OCI-LY7 (cell line): ENCODE measurements around the gene ZBED4. TPM values are rescaled to one million over a fixed set of nuclear protein-coding genes. Genes with fewer than 3 reads are reported as not detected.

Experiments used
- BruUV-seq: library from RNA; stranded (reverse); fragments of 400-500 nt; replicated peaks from 2 replicates; lab custom pipeline; 2021; lab: Mats Ljungman, UMichigan
- CTCF ChIA-PET: fragments of 300-600 bp; sonication (Branson Sonifier 250); formaldehyde crosslinking; loops from one replicate; lab custom pipeline; 2022; ENCODE audit warnings: antibody characterized with exemption; ENCODE audit not compliant: unreplicated experiment; lab: Charles Lee
- POLR2A ChIA-PET: fragments of 300-600 bp; sonication (Branson Sonifier 250); formaldehyde crosslinking; loops from one replicate; lab custom pipeline; 2022; ENCODE audit warnings: antibody characterized with exemption; lab: Charles Lee
- DNase-seq: peaks from one replicate; pipeline ENCODE4 v3.0.0-alpha.2; 2015; ENCODE audit warnings: low spot score
- H2AFZ ChIP-seq: fragments of 200-600 bp; sonication (generic), shearing (Covaris generic); 2 replicates; pipeline ENCODE4 v1.6.1; 2014; ENCODE audit warnings: mild to moderate bottlenecking, antibody characterized with exemption, low read length, moderate library complexity
- H3K27ac ChIP-seq: fragments of 200-600 bp; sonication (generic); 2 replicates; pipeline ENCODE4 v1.5.1; 2014; ENCODE audit warnings: mixed run types, low read depth, mild to moderate bottlenecking, moderate library complexity, low read length, inconsistent platforms; ENCODE audit not compliant: poor library complexity, severe bottlenecking
- H3K36me3 ChIP-seq: fragments of 200-600 bp; sonication (generic); 2 replicates; pipeline ENCODE4 v1.6.1; 2014; ENCODE audit warnings: mild to moderate bottlenecking, antibody characterized with exemption, low read length, moderate library complexity, mixed read lengths; ENCODE audit not compliant: insufficient read depth
- H3K4me1 ChIP-seq: fragments of 200-600 bp; sonication (generic); 2 replicates; pipeline ENCODE4 v1.5.1; 2014; ENCODE audit warnings: mild to moderate bottlenecking, low read length; ENCODE audit not compliant: insufficient read depth, poor library complexity, severe bottlenecking
- H3K4me2 ChIP-seq: fragments of 200-600 bp; sonication (generic); 2 replicates; pipeline ENCODE4 v1.6.1; 2014; ENCODE audit warnings: mild to moderate bottlenecking, low read length
- H3K4me3 ChIP-seq: fragments of 200-600 bp; sonication (generic); 2 replicates; pipeline ENCODE4 v1.5.1; 2014; ENCODE audit warnings: mild to moderate bottlenecking, low read depth, low read length; ENCODE audit not compliant: poor library complexity, severe bottlenecking
- H3K79me2 ChIP-seq: fragments of 200-600 bp; sonication (generic); 2 replicates; pipeline ENCODE4 v1.6.1; 2016; ENCODE audit warnings: low read depth, mild to moderate bottlenecking, low read length, moderate library complexity, mixed read lengths; ENCODE audit not compliant: insufficient read depth
- H3K9me2 ChIP-seq: fragments of 200-600 bp; sonication (generic); 2 replicates; pipeline ENCODE4 v1.6.1; 2016; ENCODE audit warnings: mild to moderate bottlenecking, low read length, mixed read lengths; ENCODE audit not compliant: insufficient read depth
- H3K9me3 ChIP-seq: fragments of 200-600 bp; sonication (generic); 2 replicates; pipeline ENCODE4 v1.6.1; 2014; ENCODE audit warnings: mild to moderate bottlenecking, mixed run types, low read length, mixed read lengths
- H4K20me1 ChIP-seq: fragments of 200-600 bp; sonication (generic); 2 replicates; pipeline ENCODE4 v1.6.1; 2014; ENCODE audit warnings: mild to moderate bottlenecking, antibody characterized with exemption, low read length, moderate library complexity, mixed read lengths; ENCODE audit not compliant: insufficient read depth
- EZH2phosphoT487 ChIP-seq: fragments of 200-600 bp; sonication (generic); IDR thresholded peaks from 2 replicates; pipeline ENCODE4 v1.6.1; 2018; ENCODE audit warnings: low read depth, borderline replicate concordance, mild to moderate bottlenecking, mixed run types, antibody characterized with exemption, low read length, moderate library complexity, mixed read lengths
- intact Hi-C: fragments of 100-400 bp; cut with micrococcal nuclease; formaldehyde crosslinking; loops from one replicate; pipeline ENCODE4 v1.10.0; 2022; ENCODE audit not compliant: unreplicated experiment
- total RNA-seq, 2 experiments: library from RNA; depleted of rRNA in 1 of 2; stranded (reverse); fragments of >200 nt in 1 of 2; shearing (Covaris generic) in 1 of 2; gene quantifications; 2 replicates each; pipeline ENCODE4 v1.2.3, GENCODE V29; 2014 to 2022
- TF ChIP-seq, protein P1 (sequence below): fragments of 200-600 bp; sonication (generic); conservative IDR thresholded peaks from 2 replicates; pipeline ENCODE4 v1.5.1; 2014; ENCODE audit warnings: mild to moderate bottlenecking, antibody characterized with exemption, low read length, moderate library complexity, mixed read lengths

The ZBED4 gene
- total RNA-seq, 2 experiments from 2014 or later, result 30.4 to 31.6 TPM

DNA sequence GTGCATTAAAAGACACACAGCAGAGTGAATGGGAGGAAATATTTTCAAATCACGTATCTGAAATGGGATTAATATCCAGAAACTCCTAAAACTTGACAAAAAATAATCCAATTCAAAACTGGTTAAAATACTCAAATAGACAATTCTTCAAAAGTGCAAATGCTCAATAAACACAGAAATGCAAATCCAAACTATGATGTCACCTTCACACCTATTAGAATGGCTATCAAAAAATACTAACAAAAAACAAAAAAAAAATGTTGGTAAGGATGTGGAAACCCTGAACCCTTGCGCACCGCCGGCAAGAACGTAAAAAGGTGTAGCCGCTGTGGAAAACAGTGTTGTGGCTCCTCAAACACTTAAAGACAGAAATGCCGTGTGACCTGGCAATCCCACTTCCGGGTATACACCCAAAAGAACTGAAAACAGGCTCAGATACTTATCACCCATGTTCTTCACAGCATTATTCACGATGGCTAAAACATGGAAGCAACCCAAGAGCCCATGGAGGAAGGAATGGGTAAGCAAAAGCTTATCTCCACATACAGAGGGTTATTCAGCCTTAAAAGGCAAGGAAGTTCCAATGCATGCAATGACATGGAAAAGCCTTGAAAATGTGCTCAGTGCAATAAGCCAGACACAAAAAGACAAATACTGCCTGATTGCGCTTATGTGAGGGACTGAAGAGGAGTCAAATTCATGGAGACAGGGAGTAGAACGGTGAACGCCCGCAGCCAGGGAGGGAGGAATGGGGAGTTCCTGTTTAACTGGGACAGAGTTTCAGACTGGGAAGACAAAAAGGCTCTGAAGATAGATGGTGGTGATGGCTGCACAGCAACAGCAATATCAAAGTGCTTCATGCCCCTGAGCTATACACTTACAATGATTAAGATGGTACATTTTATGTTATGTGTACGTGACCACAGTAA lies 45.6 kb upstream of the ZBED4 start:
- ChIA-PET CTCF (no interaction called here), POLR2A (no interaction called here)
- no peak overlapping the region for H3K4me2 ChIP-seq
- H3K79me2 ChIP-seq, result peaks cover 71% of the 10 kb centered on the region
- no peaks in the 10 kb centered on the region for H3K4me1 ChIP-seq
- TF ChIP-seq, protein P1, sequence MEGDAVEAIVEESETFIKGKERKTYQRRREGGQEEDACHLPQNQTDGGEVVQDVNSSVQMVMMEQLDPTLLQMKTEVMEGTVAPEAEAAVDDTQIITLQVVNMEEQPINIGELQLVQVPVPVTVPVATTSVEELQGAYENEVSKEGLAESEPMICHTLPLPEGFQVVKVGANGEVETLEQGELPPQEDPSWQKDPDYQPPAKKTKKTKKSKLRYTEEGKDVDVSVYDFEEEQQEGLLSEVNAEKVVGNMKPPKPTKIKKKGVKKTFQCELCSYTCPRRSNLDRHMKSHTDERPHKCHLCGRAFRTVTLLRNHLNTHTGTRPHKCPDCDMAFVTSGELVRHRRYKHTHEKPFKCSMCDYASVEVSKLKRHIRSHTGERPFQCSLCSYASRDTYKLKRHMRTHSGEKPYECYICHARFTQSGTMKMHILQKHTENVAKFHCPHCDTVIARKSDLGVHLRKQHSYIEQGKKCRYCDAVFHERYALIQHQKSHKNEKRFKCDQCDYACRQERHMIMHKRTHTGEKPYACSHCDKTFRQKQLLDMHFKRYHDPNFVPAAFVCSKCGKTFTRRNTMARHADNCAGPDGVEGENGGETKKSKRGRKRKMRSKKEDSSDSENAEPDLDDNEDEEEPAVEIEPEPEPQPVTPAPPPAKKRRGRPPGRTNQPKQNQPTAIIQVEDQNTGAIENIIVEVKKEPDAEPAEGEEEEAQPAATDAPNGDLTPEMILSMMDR, result no peak
- no peak for TF ChIP-seq EZH2phosphoT487
- no peak overlapping the region for H3K4me3 ChIP-seq
- H3K9me2 ChIP-seq, result no peaks in the 10 kb centered on the region
- H3K36me3 ChIP-seq, result peaks cover 64% of the 10 kb centered on the region
- intact Hi-C loops, result no loop called here
- no peak for DNase-seq
- no TSS peak for BruUV-seq
- H4K20me1 ChIP-seq, result peaks cover 18% of the 10 kb centered on the region
- no peak overlapping the region for H3K27ac ChIP-seq
- no peaks in the 10 kb centered on the region for H3K9me3 ChIP-seq
- H2AFZ ChIP-seq, result no peak overlapping the region

DNA sequence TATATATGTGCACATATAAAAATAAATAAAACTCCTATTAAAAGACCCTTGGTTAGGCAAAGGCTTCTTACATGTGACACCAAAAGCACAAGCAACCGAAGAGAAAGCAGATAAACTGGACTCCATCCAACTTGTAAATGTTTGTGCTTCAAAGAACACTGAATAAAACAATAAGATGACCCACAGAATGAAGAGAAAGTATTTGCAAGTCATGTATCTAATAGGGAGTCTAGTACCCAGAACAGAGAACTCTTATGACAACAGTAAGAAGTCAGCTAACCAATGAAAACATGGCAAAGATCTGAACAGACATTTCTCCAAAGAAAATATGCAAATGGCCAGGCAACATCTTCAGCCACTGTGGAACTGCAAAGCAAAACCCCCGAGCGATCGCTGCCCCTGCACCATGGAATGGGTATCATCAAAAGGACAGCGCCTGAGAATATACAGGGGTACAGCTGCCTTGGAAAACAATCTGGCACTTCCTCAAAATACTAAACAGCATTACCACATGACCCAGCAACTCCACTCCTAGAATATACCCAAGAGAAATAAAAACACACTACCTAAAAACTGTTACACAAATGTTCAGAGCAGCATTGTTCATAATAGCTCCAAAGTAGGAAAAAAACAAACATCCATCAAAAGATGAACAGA lies 43.2 kb upstream of the ZBED4 start:
- POLR2A ChIA-PET, result no interaction called here

DNA sequence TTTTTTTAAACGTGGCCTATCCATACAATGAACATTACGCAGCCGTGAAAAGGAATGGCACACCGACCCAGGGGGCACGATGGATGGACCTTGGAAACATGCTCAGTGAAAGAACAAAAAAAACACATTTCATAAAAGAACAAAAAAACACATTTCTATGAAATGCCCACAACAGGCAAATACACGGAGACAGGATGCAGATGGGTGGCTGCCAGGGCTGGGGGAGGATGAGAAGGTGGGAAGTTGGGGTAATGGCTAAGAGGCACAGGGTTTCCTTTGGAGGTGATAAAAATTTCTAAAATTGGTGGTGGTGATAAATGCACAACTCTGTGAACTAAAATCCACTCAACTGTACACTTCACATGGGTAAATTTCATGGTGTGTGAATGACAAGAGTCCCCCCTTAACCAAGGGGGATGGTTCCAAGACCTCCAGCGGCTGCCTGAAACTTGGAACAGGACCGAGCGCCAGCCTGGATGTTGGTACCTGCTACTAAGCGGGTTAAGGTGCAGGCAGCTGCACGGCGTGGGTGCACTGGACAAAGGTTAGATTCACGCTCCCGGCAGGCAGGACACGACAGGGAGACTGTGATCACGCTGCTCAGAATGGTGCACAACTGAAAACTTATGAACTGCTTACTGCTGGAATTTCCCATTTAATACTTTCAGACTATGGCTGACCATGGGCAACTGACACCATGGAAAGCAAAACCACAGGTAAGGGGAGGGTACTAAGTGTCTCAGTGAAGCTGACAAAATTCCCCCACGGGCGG lies 42.4 kb upstream of the ZBED4 start:
- Histone ChIP-seq H2AFZ (no peak overlapping the region), H3K9me3 (no peaks in the 10 kb centered on the region), H3K27ac (no peak overlapping the region), H3K9me2 (no peaks in the 10 kb centered on the region), H3K79me2 (peaks cover 95% of the 10 kb centered on the region), H3K4me1 (no peaks in the 10 kb centered on the region), H3K4me2 (no peak overlapping the region), H3K4me3 (no peak overlapping the region), H3K36me3 (peaks cover 68% of the 10 kb centered on the region), H4K20me1 (peaks cover 18% of the 10 kb centered on the region)
- intact Hi-C loops, result no loop called here
- ChIA-PET POLR2A (no interaction called here), CTCF (no interaction called here)
- DNase-seq, result no peak
- TF ChIP-seq, protein P1, result no peak
- TF ChIP-seq EZH2phosphoT487, result no peak
- no TSS peak for BruUV-seq

More for the DNA sequence above, 43.2 kb upstream of the ZBED4 start:
- H3K27ac ChIP-seq, result no peak overlapping the region
- intact Hi-C loops, result no loop called here
- no peaks in the 10 kb centered on the region for H3K9me2 ChIP-seq
- no peaks in the 10 kb centered on the region for H3K4me1 ChIP-seq
- H3K4me2 ChIP-seq, result no peak overlapping the region
- H3K4me3 ChIP-seq, result no peak overlapping the region
- no peak for DNase-seq
- no peak overlapping the region for H2AFZ ChIP-seq
- H3K36me3 ChIP-seq, result peaks cover 61% of the 10 kb centered on the region
- no peaks in the 10 kb centered on the region for H3K9me3 ChIP-seq
- no TSS peak for BruUV-seq
- peaks cover 91% of the 10 kb centered on the region for H3K79me2 ChIP-seq
- CTCF ChIA-PET, result no interaction called here
- no peak for TF ChIP-seq EZH2phosphoT487
- H4K20me1 ChIP-seq, result peaks cover 18% of the 10 kb centered on the region
